Occipital lobe (tissue), 2 donors: ENCODE results near the gene EPC2. TPM values are rescaled to one million over a fixed set of nuclear protein-coding genes. Genes with fewer than 3 reads are reported as not detected.
"Not testable (repeated sequence)": the region's sequence is repeated elsewhere in the genome, so short reads cannot be mapped to it uniquely, and the experiment has no call there.

Experiments
- DNase-seq: peaks from one replicate; lab custom pipeline; 2025; lab: John Stamatoyannopoulos, UW
- total RNA-seq: library from RNA; depleted of rRNA; stranded (reverse); fragments of >200 nt; gene quantifications from one replicate; pipeline ENCODE4 v1.2.3, GENCODE V29; 2014

Gene EPC2
- total RNA-seq, 1 donor from 2014 or later: 103 TPM

- DNase-seq: no peak
These were observed 77.0 kb downstream of the EPC2 start for GRCh38 chr2:148721520-148721931.

- DNase-seq: no peak
These were observed 77.6 kb downstream of the EPC2 start for GRCh38 chr2:148721991-148722777.

GRCh38 chr2:148725564-148725963 lies 81.0 kb downstream of the EPC2 start:
- DNase-seq: no peak

GRCh38 chr2:148726228-148726627 lies 81.7 kb downstream of the EPC2 start:
- no peak for DNase-seq

- no peak for DNase-seq
These were observed 85.5 kb downstream of the EPC2 start for GRCh38 chr2:148730085-148730484.

DNA sequence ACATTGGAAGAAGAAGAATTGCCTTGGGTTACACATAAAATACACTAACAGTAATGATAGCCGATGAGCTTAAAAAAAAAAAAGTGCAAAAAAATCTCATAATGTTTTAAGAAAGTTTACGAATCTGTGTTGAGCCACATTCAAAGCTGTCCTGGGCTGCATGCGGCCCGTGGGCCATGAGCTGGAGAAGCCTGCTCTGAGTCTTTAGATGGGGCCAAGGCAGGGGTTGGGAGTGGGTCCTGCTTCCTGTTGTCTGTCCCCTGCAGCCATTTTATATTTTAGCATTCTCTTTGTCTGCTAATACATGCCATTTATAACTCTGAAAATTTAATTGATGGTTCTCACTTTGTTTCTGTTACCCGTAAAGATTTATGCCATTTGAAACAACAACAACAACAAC lies 93.2 kb downstream of the EPC2 start:
- DNase-seq: no peak

DNA sequence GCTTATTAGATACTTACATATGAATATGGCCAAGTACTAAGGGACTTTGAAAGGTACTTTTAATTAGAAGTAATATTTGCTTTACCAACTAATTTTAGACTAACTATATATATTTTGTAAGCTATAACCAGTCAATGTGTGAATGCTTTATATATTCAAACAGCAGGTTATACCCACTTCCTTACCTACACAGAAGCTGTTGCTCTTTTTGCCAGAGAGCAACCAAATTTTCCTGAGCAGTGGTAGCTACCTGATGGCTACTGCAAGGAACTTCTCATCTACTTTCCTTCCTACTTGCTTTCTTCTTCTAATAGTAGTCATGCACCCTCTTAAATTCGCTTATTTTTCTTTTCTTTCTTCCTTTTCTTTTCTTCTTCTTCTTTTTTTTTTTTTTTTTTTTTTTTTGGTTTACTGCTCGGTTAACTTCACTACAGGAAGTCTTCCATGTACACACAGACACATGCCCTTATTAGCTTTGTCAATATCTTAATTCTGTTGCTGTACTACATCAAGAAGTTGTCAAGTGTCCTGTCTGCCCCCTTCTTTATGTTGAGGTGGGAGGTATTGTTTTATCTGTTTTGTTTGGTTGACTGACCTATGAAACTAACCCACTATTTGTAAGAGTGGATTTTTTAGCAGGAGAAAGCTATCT lies 95.0 kb downstream of the EPC2 start:
- DNase-seq: no peak

- no peak for DNase-seq
These were observed 97.8 kb downstream of the EPC2 start for GRCh38 chr2:148742373-148742772.

DNA sequence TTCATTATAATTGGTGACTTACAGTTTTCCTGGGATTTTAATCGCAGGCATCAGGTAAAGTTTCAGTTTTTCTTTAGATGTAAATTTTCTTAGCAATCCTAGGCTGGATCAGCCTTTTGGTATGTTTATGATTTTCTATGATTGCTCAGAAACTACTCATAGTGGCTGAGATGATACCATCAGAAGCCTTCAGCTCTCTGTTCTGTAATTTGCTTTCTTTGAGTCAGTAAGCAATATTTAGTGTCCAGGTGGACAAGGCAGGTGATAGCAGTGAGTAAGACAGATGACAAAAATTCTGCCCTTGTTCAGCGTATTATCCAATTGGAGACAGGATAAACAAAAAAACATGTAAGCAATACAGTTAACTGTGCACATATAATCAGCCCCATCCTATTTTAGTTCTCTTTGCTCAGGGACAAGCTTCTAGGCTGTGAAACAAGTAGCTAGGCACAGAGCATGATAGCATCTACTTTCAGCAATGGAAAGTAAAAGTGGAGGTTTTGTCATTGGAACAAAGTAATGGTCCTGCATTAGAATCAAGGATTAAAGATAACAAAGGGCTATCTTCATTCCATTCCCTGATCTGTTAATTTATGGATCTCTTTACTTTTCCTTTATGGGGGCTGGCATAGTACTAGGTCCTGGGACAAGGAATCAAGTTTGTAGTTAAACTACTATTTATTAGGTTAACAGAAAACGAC lies 100.8 kb downstream of the EPC2 start:
- no peak for DNase-seq

- DNase-seq: no peak
These were observed 102.4 kb downstream of the EPC2 start for GRCh38 chr2:148746973-148747372.

DNA sequence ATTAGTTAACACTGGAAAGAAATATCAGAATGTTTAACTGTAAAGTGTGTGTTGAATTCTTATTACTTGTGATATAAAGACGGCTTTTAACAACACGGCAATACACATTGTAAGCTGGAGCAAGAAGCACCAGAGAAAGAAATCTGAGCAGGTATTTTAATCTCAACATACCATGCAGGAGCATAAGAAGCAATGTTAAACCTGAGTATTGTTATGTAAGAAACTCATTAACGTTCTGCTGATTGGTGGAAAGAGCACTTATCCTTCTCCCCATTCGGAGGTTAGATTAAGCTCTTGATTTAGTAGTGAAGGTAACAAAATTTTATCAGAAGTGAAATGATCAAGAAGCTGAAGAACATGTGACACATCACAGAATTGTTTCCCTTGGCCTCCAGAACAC lies 107.4 kb downstream of the EPC2 start:
- no peak for DNase-seq

DNA sequence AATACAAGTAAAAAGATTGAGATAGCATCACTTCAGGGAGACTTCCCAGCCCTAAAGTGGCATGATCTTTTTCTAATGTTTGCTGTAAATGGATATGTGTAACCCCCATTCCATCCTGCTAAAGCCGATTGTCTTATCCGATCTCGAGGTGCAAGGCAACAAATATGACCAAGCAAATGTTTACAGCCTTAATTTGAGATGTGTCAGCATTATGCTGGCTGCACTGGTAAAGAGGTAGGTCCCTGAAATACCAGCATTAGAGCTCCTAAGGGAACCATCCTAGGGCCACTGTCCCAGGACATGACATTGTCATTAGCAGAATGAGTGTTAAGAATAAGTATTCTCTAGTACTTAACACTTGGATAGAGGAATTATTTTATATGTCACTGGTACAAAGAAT lies 108.4 kb downstream of the EPC2 start:
- DNase-seq: no peak

DNA sequence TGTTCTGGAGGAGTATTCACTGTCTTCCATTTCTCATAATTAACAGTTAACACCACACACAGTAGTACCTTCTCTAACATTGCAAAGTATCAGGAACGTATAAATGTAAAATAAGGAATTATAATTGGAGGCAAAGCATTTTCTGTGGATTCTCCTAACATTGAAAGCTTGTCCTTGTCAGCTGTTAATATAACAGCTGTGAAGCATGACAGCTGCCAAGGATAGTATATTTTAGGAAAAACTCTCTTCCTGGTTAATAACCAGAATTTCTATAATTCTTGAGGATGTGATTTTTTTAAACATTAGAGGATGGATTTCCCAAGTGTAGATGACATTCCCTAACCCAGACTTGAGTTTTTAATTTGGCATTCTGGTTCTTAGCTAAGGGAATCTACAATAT lies 110.3 kb downstream of the EPC2 start:
- DNase-seq: no peak

GRCh38 chr2:148756292-148756975 lies 111.9 kb downstream of the EPC2 start:
- DNase-seq: no peak

- no peak for DNase-seq
These were observed 120.3 kb downstream of the EPC2 start for GRCh38 chr2:148764815-148765214.

DNA sequence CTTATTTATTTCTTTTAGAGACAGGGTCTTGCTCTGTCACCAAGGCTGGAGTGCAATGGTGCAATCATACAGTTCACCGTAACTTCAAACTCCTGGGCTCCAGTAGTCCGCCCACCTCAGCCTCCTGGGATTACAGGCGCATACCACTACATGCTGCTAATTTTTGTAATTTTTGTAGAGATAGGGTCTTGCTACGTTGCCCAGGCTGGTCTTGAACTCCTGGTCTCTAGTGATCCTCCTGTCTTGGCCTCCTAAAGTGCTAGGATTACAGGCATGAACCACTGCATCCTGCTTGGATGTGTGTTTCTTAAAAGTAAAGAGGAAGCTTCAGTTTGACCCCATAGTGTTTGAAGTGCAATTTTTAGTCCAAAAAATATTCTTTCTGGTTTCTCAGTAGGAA lies 125.5 kb downstream of the EPC2 start:
- no peak for DNase-seq

DNA sequence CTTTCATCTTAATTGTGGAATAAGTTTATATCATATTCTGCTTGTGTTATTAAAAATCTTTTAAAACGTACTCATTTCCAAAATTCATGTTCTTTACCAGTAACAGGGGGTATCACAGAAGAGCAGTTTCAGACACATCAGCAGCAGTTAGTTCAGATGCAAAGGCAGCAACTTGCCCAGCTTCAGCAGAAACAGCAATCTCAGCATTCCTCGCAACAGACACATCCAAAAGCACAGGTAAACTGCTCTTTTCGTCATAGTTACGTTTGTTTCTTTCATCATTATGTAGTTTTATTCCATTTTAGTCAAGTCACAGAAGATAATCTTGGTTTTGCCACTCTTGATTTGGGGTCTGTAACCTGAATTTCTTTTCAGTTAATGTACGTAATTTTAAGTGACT lies 137.0 kb downstream of the EPC2 start:
- no peak for DNase-seq

DNA sequence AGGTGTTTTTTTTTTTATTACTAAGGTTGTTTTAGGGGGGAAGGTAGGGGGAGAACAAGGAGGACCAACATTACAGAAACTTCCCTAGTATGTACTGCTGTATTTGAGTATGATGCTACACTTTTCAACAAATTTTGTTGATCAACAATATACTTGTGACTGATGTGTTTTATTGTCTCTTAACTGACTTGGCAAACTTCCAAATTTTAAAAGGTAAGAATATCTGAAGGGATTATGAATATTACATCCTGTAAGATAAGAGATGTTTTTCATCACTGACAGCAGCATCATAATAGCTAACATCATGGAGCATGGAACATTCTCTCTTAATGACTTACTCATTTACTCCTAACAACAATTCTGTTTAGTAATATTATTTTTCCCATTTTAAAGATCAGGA lies 144.5 kb downstream of the EPC2 start:
- DNase-seq: no peak

DNA sequence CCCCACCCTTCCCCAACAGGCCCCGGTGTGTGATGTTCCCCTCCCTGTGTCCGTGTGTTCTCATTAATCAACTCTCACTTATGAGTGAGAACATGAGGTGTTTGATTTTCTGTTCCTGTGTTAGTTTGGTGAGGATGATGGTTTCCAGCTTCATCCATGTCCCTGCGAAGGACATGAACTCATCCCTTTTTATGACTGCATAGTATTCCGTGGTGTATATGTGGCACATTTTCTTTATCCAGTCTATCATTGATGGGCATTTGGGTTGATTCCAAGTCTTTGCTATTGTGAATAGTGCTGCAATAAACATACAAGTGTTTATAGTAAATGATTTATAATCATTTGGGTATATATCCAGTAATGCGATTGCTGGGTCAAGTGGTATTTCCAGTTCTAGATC lies 145.6 kb downstream of the EPC2 start:
- not testable (repeated sequence) for DNase-seq

DNA sequence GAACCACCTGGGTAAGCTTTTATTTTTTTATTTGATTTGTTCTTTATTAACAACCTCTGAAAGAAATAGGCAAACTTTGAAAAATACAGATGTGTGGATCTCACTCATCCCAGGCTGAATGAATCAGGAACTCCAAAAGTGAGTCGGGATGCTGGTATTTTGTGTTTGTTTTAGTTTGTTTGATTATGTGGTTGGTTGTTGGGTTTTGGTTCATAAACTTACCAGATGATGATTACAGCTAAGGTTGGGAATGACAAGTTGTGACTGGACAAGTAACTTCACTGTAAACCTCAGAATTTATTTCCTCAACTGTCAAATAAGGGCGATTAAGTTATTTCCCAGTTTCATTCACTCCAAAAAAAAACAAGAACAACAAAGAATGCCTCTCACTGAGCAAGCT lies 150.0 kb downstream of the EPC2 start:
- no peak for DNase-seq

- DNase-seq: no peak
These were observed 152.4 kb downstream of the EPC2 start for GRCh38 chr2:148796735-148797512.
